ENCODE measurements around the gene TPSB2. TPM values are rescaled to one million over a fixed set of nuclear protein-coding genes. Genes with fewer than 3 reads are reported as not detected.

The TPSB2 gene
- total RNA-seq, 1 experiment from 2014 or later: not detected

DNA sequence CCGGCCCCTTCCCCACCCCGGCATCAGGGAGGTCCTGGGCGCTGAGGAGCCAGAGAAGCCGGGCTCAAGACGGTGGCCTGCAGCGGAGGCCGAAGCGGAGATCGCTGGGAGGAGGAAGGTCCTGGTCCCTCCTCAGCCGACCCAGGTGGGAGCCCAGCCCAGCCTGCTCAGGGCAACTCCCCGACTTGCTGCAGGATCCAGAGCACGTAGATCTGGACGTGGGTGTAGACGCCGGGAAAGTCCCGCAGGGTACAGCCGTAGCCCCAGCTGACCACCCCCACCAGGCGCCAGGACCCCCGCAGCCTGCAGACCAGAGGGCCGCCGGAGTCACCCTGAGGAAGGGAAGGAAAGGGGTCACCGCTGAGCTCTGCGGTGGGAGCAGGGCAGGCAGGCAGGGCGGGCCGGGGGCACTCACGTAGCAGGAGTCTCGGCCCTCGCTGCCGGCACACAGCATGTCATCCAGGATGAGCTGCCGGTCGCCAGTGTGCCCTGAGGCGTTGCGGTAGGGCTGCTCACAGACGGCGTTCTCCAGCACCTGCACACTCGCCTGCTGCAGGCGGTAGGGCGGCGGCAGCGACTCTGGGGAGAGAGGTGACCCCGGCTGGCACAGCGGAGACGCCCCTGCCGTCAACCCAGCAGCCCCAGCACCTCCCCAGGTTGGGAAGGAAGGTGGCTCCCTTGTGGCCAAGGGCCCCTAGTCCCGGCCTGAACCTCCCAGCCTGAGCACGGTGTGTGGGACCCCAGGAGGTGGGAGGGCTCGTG lies 31.3 kb upstream of the TPSB2 start:
- DNase-seq (ENCODE audit: low read depth, low spot score): no peak

More for the DNA sequence above, 31.3 kb upstream of the TPSB2 start:
- TF ChIP-seq, protein P1, sequence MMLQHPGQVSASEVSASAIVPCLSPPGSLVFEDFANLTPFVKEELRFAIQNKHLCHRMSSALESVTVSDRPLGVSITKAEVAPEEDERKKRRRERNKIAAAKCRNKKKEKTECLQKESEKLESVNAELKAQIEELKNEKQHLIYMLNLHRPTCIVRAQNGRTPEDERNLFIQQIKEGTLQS (IDR thresholded peaks at IDR 0.05): no peak
- TF ChIP-seq, protein P2, sequence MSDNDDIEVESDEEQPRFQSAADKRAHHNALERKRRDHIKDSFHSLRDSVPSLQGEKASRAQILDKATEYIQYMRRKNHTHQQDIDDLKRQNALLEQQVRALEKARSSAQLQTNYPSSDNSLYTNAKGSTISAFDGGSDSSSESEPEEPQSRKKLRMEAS (IDR thresholded peaks at IDR 0.05): no peak
- TF ChIP-seq ZNF274 (IDR thresholded peaks at IDR 0.05; ENCODE audit: low read depth, low read length) (no peak), EZH2phosphoT487 (IDR thresholded peaks at IDR 0.05; ENCODE audit: borderline replicate concordance) (no peak), POLR2AphosphoS5 (IDR thresholded peaks at IDR 0.05; ENCODE audit: low read depth, low read length) (no peak), SRF (IDR thresholded peaks at IDR 0.05; ENCODE audit: low read depth) (no peak), TCF7L2 (IDR thresholded peaks at IDR 0.05; ENCODE audit: borderline replicate concordance, extremely low read depth, insufficient read depth, insufficient read length) (no peak), JUND (IDR thresholded peaks at IDR 0.05) (no peak), CEBPB (IDR thresholded peaks at IDR 0.05; ENCODE audit: low read depth) (no peak), ZFX (IDR thresholded peaks at IDR 0.05) (no peak), POLR2A (IDR thresholded peaks at IDR 0.05; ENCODE audit: borderline replicate concordance, extremely low read depth, insufficient read depth, insufficient read length) (no peak), SIN3A (IDR thresholded peaks at IDR 0.05; ENCODE audit: low read depth) (no peak)
- TF ChIP-seq, protein P3, sequence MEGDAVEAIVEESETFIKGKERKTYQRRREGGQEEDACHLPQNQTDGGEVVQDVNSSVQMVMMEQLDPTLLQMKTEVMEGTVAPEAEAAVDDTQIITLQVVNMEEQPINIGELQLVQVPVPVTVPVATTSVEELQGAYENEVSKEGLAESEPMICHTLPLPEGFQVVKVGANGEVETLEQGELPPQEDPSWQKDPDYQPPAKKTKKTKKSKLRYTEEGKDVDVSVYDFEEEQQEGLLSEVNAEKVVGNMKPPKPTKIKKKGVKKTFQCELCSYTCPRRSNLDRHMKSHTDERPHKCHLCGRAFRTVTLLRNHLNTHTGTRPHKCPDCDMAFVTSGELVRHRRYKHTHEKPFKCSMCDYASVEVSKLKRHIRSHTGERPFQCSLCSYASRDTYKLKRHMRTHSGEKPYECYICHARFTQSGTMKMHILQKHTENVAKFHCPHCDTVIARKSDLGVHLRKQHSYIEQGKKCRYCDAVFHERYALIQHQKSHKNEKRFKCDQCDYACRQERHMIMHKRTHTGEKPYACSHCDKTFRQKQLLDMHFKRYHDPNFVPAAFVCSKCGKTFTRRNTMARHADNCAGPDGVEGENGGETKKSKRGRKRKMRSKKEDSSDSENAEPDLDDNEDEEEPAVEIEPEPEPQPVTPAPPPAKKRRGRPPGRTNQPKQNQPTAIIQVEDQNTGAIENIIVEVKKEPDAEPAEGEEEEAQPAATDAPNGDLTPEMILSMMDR (IDR thresholded peaks at IDR 0.05 in 2 of 3, conservative IDR thresholded peaks at IDR 0.05 in 1 of 3; ENCODE audit: borderline replicate concordance in 1 of 3, insufficient read depth in 1 of 3, low read depth in 2 of 3, low read length in 2 of 3): no peak
- TF ChIP-seq, protein P4, sequence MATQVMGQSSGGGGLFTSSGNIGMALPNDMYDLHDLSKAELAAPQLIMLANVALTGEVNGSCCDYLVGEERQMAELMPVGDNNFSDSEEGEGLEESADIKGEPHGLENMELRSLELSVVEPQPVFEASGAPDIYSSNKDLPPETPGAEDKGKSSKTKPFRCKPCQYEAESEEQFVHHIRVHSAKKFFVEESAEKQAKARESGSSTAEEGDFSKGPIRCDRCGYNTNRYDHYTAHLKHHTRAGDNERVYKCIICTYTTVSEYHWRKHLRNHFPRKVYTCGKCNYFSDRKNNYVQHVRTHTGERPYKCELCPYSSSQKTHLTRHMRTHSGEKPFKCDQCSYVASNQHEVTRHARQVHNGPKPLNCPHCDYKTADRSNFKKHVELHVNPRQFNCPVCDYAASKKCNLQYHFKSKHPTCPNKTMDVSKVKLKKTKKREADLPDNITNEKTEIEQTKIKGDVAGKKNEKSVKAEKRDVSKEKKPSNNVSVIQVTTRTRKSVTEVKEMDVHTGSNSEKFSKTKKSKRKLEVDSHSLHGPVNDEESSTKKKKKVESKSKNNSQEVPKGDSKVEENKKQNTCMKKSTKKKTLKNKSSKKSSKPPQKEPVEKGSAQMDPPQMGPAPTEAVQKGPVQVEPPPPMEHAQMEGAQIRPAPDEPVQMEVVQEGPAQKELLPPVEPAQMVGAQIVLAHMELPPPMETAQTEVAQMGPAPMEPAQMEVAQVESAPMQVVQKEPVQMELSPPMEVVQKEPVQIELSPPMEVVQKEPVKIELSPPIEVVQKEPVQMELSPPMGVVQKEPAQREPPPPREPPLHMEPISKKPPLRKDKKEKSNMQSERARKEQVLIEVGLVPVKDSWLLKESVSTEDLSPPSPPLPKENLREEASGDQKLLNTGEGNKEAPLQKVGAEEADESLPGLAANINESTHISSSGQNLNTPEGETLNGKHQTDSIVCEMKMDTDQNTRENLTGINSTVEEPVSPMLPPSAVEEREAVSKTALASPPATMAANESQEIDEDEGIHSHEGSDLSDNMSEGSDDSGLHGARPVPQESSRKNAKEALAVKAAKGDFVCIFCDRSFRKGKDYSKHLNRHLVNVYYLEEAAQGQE (IDR thresholded peaks at IDR 0.05; ENCODE audit: low read depth): no peak
- no TSS peak for BruUV-seq (replicated peaks)
- ATAC-seq: no peak
- Histone ChIP-seq H4K20me1 (ENCODE audit: insufficient read depth) (no peaks in the 10 kb centered on the region), H3K4me1 (ENCODE audit: control insufficient read depth in 1 of 2, insufficient read depth in 2 of 2, low read length in 2 of 2) (peaks cover 4 to 13% of the 10 kb centered on the region in 2 experiments; a peak in 3 of 4 replicates), H3K9me3 (ENCODE audit: control insufficient read depth in 1 of 2, insufficient read depth in 1 of 2, low read depth in 1 of 2, low read length in 2 of 2) (no peaks in the 10 kb centered on the region; a peak in 1 of 4 replicates), H3K9me2 (ENCODE audit: insufficient read depth) (no peaks in the 10 kb centered on the region), H3K79me2 (ENCODE audit: insufficient read depth, low read length) (no peaks in the 10 kb centered on the region), H3K27ac (ENCODE audit: low read depth, low read length) (no peak overlapping the region), H3K4me3 (replicated peaks in 1 of 2; ENCODE audit: low read depth in 1 of 2, low read length in 2 of 2) (no peak overlapping the region), H3K27me3 (ENCODE audit: insufficient read depth, low read length) (peaks cover 4% of the 10 kb centered on the region; the same call in 1 of the 2 replicates), H3K36me3 (ENCODE audit: control insufficient read depth in 1 of 2, insufficient read depth in 2 of 2, low read length in 2 of 2) (no peaks in the 10 kb centered on the region), H2AFZ (ENCODE audit: low read depth, low read length, poor library complexity, severe bottlenecking) (no peak overlapping the region), H3K4me2 (ENCODE audit: low read length) (no peak overlapping the region), H3K9ac (ENCODE audit: low read length) (no peak overlapping the region)
- POLR2A ChIA-PET: no interaction called here
- intact Hi-C loops (cut with micrococcal nuclease): no loop called here
- CTCF ChIA-PET: no interaction called here
- RAD21 ChIA-PET (ENCODE audit: low non-redundant PET in 1 of 2, low total read pairs in 2 of 2, uncharacterized antibody in 2 of 2, unreplicated experiment in 2 of 2): no interaction called here
